ENCODE data around the gene ABHD2. TPM values are rescaled to one million over a fixed set of nuclear protein-coding genes. Genes with fewer than 3 reads are reported as not detected.

ABHD2 gene
- total and polyA plus RNA-seq, 9 of the 15 experiments (the other 6 are each of a cell fraction or from before 2014, with no cell fraction given): 16.9 to 99.8 (median 47.5) TPM

DNA sequence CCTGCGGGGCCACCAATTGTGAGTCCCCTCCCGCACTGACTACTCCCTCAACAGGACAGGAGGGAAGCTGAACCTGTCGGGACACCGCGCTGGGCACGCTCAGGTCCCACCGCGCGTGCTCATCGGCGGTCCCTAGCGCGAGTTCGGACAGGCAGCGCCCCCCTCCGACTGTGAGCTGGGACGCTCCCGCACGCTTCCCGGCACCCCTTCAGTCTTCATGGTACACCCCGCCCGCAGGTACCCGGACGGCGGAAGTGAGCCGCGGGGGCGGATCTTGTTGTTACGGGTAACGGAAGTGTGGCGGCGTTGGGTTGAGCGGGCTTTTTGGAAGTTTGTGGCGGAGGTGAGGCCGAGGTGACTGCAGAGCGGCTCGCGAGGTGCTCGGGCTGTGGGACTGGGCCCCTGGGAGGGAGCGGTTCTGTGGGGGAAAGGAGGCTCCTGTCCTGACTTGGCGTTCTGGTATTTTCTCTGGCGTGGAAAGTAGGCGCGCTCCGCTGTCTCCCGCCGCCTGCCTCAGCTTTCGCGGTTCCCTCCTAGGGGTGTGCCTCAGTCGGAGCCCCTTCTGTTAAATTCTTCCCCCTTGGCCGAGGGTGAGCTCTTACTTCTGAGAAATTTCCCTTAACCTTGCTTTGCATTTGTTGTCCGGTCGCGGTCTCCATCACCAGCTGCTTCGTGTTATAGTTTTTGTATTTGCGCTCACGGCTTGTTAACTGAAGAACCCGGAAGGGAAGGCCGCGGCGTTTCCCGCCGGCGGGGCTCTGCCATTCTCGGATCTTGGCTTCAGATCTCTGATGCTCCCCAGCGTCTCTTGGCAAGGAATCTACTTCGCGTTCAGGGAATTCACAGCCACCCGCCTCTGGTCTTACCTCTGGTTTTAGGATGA is 155.7 kb downstream of the ABHD2 start, which contains the start of gene FANCI (continued):
- TF ChIP-seq, protein P1, sequence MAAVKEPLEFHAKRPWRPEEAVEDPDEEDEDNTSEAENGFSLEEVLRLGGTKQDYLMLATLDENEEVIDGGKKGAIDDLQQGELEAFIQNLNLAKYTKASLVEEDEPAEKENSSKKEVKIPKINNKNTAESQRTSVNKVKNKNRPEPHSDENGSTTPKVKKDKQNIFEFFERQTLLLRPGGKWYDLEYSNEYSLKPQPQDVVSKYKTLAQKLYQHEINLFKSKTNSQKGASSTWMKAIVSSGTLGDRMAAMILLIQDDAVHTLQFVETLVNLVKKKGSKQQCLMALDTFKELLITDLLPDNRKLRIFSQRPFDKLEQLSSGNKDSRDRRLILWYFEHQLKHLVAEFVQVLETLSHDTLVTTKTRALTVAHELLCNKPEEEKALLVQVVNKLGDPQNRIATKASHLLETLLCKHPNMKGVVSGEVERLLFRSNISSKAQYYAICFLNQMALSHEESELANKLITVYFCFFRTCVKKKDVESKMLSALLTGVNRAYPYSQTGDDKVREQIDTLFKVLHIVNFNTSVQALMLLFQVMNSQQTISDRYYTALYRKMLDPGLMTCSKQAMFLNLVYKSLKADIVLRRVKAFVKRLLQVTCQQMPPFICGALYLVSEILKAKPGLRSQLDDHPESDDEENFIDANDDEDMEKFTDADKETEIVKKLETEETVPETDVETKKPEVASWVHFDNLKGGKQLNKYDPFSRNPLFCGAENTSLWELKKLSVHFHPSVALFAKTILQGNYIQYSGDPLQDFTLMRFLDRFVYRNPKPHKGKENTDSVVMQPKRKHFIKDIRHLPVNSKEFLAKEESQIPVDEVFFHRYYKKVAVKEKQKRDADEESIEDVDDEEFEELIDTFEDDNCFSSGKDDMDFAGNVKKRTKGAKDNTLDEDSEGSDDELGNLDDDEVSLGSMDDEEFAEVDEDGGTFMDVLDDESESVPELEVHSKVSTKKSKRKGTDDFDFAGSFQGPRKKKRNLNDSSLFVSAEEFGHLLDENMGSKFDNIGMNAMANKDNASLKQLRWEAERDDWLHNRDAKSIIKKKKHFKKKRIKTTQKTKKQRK (IDR thresholded peaks at IDR 0.05; ENCODE audit: borderline replicate concordance, low read depth, low read length): no peak
- TF ChIP-seq ZNF699 (CRISPR knock-in tag; IDR thresholded peaks at IDR 0.05; ENCODE audit: insufficient replicate concordance) (no peak), CBX2 (IDR thresholded peaks at IDR 0.05; ENCODE audit: insufficient read depth, low read length, poor library complexity, severe bottlenecking) (no peak), HNRNPH1 (optimal IDR thresholded peaks at IDR 0.05; ENCODE audit: low read depth, low read length) (no peak), CBX1 (IDR thresholded peaks at IDR 0.05; ENCODE audit: low read depth) (no peak; the same call in 1 of the 2 replicates), RBM15 (IDR thresholded peaks at IDR 0.05; ENCODE audit: insufficient read depth, low read length) (no peak), MTA1 (IDR thresholded peaks at IDR 0.05; ENCODE audit: borderline replicate concordance) (no peak; the same call in 1 of the 2 replicates), GATAD2A (IDR thresholded peaks at IDR 0.05) (peak; percentile 67; the same call in 1 of the 2 replicates), TRIM28 (IDR thresholded peaks at IDR 0.05) (no peak), PHTF2 (CRISPR knock-in tag; IDR thresholded peaks at IDR 0.05) (no peak), ZNF197 (CRISPR knock-in tag; IDR thresholded peaks at IDR 0.05; ENCODE audit: low read depth) (no peak)
- TF ChIP-seq, protein P2, sequence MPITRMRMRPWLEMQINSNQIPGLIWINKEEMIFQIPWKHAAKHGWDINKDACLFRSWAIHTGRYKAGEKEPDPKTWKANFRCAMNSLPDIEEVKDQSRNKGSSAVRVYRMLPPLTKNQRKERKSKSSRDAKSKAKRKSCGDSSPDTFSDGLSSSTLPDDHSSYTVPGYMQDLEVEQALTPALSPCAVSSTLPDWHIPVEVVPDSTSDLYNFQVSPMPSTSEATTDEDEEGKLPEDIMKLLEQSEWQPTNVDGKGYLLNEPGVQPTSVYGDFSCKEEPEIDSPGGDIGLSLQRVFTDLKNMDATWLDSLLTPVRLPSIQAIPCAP (CRISPR knock-in tag; IDR thresholded peaks at IDR 0.05; ENCODE audit: borderline replicate concordance): peak; percentile 96; the same call in 1 of the 2 replicates
- TF ChIP-seq, protein P3, sequence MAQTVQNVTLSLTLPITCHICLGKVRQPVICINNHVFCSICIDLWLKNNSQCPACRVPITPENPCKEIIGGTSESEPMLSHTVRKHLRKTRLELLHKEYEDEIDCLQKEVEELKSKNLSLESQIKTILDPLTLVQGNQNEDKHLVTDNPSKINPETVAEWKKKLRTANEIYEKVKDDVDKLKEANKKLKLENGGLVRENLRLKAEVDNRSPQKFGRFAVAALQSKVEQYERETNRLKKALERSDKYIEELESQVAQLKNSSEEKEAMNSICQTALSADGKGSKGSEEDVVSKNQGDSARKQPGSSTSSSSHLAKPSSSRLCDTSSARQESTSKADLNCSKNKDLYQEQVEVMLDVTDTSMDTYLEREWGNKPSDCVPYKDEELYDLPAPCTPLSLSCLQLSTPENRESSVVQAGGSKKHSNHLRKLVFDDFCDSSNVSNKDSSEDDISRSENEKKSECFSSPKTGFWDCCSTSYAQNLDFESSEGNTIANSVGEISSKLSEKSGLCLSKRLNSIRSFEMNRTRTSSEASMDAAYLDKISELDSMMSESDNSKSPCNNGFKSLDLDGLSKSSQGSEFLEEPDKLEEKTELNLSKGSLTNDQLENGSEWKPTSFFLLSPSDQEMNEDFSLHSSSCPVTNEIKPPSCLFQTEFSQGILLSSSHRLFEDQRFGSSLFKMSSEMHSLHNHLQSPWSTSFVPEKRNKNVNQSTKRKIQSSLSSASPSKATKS (CRISPR knock-in tag; IDR thresholded peaks at IDR 0.05): no peak
- TF ChIP-seq, protein P4, sequence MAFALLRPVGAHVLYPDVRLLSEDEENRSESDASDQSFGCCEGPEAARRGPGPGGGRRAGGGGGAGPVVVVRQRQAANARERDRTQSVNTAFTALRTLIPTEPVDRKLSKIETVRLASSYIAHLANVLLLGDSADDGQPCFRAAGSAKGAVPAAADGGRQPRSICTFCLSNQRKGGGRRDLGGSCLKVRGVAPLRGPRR (CRISPR knock-in tag; IDR thresholded peaks at IDR 0.05): no peak
- TF ChIP-seq, protein P5, sequence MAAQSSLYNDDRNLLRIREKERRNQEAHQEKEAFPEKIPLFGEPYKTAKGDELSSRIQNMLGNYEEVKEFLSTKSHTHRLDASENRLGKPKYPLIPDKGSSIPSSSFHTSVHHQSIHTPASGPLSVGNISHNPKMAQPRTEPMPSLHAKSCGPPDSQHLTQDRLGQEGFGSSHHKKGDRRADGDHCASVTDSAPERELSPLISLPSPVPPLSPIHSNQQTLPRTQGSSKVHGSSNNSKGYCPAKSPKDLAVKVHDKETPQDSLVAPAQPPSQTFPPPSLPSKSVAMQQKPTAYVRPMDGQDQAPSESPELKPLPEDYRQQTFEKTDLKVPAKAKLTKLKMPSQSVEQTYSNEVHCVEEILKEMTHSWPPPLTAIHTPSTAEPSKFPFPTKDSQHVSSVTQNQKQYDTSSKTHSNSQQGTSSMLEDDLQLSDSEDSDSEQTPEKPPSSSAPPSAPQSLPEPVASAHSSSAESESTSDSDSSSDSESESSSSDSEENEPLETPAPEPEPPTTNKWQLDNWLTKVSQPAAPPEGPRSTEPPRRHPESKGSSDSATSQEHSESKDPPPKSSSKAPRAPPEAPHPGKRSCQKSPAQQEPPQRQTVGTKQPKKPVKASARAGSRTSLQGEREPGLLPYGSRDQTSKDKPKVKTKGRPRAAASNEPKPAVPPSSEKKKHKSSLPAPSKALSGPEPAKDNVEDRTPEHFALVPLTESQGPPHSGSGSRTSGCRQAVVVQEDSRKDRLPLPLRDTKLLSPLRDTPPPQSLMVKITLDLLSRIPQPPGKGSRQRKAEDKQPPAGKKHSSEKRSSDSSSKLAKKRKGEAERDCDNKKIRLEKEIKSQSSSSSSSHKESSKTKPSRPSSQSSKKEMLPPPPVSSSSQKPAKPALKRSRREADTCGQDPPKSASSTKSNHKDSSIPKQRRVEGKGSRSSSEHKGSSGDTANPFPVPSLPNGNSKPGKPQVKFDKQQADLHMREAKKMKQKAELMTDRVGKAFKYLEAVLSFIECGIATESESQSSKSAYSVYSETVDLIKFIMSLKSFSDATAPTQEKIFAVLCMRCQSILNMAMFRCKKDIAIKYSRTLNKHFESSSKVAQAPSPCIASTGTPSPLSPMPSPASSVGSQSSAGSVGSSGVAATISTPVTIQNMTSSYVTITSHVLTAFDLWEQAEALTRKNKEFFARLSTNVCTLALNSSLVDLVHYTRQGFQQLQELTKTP (IDR thresholded peaks at IDR 0.05; ENCODE audit: low read depth in 1 of 2, partially characterized antibody in 2 of 2): peak in 1 of 2 experiments; percentile 52
